Gastrocnemius medialis (tissue), 4 donors: ENCODE data around the gene SERPINE1.

Experiments used
- POLR2A ChIP-seq, 2 donors: fragments of 450-650 bp; IDR thresholded peaks; one replicate each; pipeline ENCODE4 v1.6.1; 2017; ENCODE audit warnings: antibody characterized with exemption in 2 of 2, mild to moderate bottlenecking in 2 of 2, moderate library complexity in 2 of 2
- TF ChIP-seq, protein P1 (sequence below), 5 experiments: fragments of 450-650 bp in 3 of 5; fragments of 200-600 bp in 2 of 5; sonication (generic) in 2 of 5; IDR thresholded peaks in 4 of 5; conservative IDR thresholded peaks in 1 of 5; 1 replicate in 4 of 5; 2 replicates in 1 of 5; pipeline ENCODE4 v1.5.1; 2016 to 2019; ENCODE audit warnings: antibody characterized with exemption in 5 of 5, mild to moderate bottlenecking in 3 of 5, moderate library complexity in 3 of 5

DNA sequence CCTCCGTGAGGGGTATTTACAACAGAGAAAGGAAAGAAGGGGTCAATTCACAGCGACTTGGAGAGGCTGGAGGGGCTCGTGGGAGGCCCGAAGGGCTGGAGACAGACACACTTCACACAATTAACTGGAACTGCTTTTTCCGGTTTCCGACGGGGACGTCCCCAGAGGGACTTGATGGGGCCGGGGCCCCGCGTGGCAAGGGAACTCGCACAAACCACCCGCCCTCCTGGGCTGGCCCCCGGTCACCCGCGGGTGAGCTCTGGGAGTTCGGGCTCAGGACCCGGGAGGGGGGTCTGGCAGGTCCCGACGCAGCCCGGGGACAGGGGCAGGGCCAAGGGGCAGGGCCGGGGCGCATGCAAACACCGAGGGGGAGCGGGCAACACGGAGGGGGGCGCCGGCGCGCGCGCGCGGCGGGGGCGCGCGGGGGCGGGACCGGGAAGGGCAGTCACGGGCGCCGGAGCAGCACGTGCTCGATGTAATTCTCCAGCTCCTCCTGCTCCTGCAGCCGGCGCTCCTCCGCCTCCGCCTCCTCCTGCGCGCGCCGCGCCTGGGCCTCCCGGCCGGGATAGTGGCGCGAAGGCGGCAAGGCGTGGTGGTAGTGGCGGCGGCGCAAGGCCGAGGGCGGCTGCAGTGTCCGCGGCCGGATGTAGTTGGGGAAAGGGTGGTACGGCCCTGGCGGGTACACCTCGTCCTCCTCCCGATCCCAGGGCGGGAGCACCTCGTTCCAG, 35.8 kb downstream of the SERPINE1 start:
- TF ChIP-seq, protein P1, sequence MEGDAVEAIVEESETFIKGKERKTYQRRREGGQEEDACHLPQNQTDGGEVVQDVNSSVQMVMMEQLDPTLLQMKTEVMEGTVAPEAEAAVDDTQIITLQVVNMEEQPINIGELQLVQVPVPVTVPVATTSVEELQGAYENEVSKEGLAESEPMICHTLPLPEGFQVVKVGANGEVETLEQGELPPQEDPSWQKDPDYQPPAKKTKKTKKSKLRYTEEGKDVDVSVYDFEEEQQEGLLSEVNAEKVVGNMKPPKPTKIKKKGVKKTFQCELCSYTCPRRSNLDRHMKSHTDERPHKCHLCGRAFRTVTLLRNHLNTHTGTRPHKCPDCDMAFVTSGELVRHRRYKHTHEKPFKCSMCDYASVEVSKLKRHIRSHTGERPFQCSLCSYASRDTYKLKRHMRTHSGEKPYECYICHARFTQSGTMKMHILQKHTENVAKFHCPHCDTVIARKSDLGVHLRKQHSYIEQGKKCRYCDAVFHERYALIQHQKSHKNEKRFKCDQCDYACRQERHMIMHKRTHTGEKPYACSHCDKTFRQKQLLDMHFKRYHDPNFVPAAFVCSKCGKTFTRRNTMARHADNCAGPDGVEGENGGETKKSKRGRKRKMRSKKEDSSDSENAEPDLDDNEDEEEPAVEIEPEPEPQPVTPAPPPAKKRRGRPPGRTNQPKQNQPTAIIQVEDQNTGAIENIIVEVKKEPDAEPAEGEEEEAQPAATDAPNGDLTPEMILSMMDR (IDR thresholded peaks at IDR 0.05 in 4 of 5, conservative IDR thresholded peaks at IDR 0.05 in 1 of 5): no peak
- no peak for TF ChIP-seq POLR2A (IDR thresholded peaks at IDR 0.05)
